Erythroblast (primary cell): ENCODE measurements around the gene SLC7A10.

ENCODE experiments used
- GATA1 ChIP-seq: IDR thresholded peaks from 2 replicates; pipeline ENCODE4 v1.6.1; 2011; ENCODE audit warnings: low read depth, mild to moderate bottlenecking, control low read depth, low read length, moderate library complexity
- POLR2A ChIP-seq: IDR thresholded peaks from 2 replicates; pipeline ENCODE4 v1.6.1; 2011; ENCODE audit warnings: mild to moderate bottlenecking, low read length

DNA sequence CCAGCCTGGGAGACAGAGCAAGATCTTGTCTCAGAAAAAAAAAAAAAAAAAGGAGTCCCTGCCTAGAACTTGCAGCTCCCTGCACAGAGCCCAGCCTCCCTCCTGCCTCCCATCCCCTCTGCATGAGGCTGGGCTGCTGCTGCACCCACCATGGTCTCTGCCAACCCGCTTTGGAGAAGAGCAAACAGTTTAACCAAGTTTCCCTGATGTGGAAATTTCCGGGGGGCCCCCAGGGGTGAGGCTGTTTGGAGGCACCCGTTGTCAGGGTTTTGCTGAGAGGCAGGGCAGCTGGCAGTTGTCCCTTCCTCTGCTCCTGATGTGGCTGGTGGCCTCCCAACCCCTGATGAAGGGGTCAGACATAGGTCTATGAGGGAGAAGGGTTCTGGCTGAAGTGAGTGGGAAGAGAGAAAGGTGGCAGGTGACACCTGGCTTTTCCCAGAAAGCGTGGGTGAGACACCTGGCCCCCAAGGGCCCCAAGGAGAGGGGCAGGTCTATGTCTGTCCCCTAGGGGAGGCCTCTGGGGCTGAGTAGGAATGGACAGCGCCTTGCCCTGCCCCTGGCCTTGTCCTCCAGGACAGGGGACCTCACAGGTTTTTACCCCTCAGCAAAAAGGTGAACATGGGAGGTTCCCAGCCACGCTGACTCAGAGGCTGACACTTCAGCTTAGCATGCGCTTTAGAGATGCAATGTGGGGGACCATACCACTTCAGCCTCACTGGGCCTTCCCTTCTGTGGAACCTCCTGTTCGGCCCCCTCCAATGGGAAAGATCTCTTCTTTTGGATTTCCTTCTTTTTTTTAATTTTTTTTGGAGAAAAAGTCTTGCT lies 26.0 kb downstream of the SLC7A10 start:
- no peak for TF ChIP-seq POLR2A
- TF ChIP-seq GATA1 = no peak
